Skeletal muscle satellite cell (primary cell): ENCODE measurements around the gene APBB2.

Source experiments
- H3K27me3 ChIP-seq: 2 replicates; pipeline ENCODE4 v1.7.0; 2013; ENCODE audit warnings: low read length; ENCODE audit not compliant: control insufficient read depth, insufficient read depth
- H3K36me3 ChIP-seq: 2 replicates; pipeline ENCODE4 v1.7.0; 2013; ENCODE audit warnings: mild to moderate bottlenecking, control low read depth, low read length; ENCODE audit not compliant: insufficient read depth
- H3K4me1 ChIP-seq: 2 replicates; pipeline ENCODE4 v1.7.0; 2013; ENCODE audit warnings: low read length; ENCODE audit not compliant: control insufficient read depth, insufficient read depth
- H3K4me2 ChIP-seq: 2 replicates; pipeline ENCODE4 v1.7.0; 2013; ENCODE audit warnings: mild to moderate bottlenecking, low read length
- H3K4me3 ChIP-seq: 2 replicates; pipeline ENCODE4 v1.7.0; 2013; ENCODE audit warnings: low read length
- H3K9ac ChIP-seq: 2 replicates; pipeline ENCODE4 v1.7.0; 2013; ENCODE audit warnings: mild to moderate bottlenecking, low read depth, low read length, moderate library complexity
- H3K9me3 ChIP-seq: replicated peaks from 2 replicates; pipeline ENCODE4 v1.7.0; 2013; ENCODE audit warnings: mild to moderate bottlenecking, control low read depth, low read length

APBB2 gene

DNA sequence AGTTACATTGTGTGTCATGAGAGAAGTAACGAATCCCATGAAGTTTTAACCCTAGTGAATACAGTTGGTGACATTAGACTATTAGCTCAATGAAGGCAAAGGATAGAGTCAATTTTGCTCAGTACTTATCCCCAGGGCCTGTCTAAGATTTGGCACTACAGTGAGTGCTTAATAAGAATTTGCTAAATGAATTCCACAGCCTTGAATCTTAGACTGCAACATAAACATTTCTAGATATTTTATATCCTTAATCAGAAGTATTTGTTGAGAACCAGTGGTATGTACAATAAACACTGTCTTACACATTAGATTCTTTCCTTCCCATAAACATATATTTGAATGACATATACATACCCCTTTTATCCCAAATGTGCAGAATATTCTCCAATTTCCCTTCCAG, 241.6 kb downstream of the APBB2 start:
- Histone ChIP-seq H3K36me3 (peaks cover 14% of the 10 kb centered on the region), H3K4me2 (no peak overlapping the region), H3K9ac (no peak overlapping the region), H3K27me3 (no peaks in the 10 kb centered on the region), H3K9me3 (no peaks in the 10 kb centered on the region), H3K4me1 (peaks cover 4% of the 10 kb centered on the region), H3K4me3 (no peak overlapping the region)

DNA sequence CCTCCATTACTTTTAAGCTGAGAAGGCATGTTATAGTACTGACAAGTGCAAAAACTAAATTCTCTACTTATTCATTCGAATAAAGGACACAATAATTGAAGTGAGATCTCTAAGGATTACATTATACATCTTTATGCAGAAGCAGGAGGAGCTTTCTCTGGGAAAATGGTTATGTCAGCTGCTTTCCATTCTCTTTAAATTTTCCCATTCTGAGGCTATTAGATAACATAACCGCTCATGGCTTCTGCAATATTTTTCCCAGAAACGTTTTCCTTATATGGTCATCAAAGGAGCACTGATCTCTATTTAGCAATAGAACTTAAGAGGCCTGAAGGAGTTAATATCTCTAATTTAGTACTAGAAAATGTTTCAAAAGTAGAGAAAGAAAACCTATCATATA, 243.0 kb downstream of the APBB2 start:
- Histone ChIP-seq H3K36me3 (peaks cover 21% of the 10 kb centered on the region), H3K4me2 (no peak overlapping the region), H3K27me3 (no peaks in the 10 kb centered on the region), H3K4me3 (no peak overlapping the region), H3K4me1 (peaks cover under 1% of the 10 kb centered on the region), H3K9me3 (no peaks in the 10 kb centered on the region), H3K9ac (no peak overlapping the region)

DNA sequence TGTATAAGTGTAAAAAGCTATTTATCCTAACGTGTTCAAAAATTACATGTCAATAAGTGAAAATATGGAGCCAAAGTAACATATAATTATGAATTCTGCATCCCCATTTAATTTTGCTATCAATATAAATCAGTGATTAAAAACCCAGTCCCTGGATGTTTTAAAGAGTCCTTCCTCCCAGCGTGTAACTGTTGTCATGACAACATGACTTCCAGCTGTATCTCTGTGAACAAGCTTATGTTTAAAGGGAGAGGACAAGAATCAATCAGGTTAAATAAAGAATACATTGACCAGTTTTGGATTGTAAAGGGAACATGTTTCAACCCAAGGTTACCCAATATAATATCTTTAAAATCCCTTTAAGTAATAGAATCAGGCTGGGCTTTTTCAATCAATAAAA, 244.8 kb downstream of the APBB2 start:
- Histone ChIP-seq H3K36me3 (peaks cover 24% of the 10 kb centered on the region), H3K27me3 (no peaks in the 10 kb centered on the region), H3K9me3 (no peaks in the 10 kb centered on the region), H3K9ac (no peak overlapping the region), H3K4me2 (no peak overlapping the region), H3K4me3 (no peak overlapping the region), H3K4me1 (peaks cover under 1% of the 10 kb centered on the region)

DNA sequence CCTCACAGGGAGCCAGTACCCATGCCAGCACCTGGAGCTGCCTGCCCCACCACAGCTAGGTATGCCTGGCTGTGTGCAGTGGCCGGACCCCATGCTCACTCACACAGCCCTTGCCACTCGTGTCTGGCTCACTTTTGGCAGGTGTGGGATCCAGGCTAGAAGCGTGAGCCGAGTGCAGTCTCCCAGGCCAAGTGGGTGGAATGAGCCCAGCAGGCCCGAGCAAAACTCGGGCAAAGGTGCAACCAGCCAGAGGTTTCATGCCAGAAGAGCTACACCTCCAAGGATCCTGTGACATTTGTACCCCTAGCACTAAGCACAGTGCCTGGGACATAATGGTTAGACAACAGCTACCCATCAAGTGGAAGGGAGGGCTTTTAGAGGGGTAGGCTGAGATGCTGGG, 246.8 kb downstream of the APBB2 start:
- H3K36me3 ChIP-seq = peaks cover 17% of the 10 kb centered on the region
- H3K4me3 ChIP-seq = no peak overlapping the region
- no peak overlapping the region for H3K9ac ChIP-seq

DNA sequence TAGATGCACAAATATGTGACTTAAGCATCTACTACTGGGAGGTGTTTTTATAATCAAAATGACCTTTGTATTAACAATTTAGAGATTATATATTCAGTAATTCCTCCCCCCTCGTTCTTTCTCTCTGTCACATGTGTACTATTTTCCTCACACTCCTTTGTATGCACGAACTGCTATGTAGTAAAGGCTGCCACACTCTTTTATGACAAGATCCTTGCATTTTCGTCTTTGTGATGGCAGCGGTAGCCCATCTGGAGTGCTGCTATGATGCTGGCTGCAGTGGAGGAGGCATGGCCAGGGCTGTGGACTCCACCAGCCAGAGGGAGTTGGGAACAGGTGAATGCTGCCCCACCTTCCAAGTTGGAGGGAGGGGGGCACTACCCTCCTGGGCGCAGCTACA, 248.3 kb downstream of the APBB2 start:
- Histone ChIP-seq H3K9me3 (no peaks in the 10 kb centered on the region), H3K9ac (no peak overlapping the region), H3K4me2 (no peak overlapping the region), H3K36me3 (peaks cover 17% of the 10 kb centered on the region), H3K4me1 (peaks cover 21% of the 10 kb centered on the region), H3K4me3 (no peak overlapping the region), H3K27me3 (no peaks in the 10 kb centered on the region)

More for the DNA sequence above, 246.8 kb downstream of the APBB2 start:
- no peak overlapping the region for H3K4me2 ChIP-seq
- H3K4me1 ChIP-seq = peaks cover 15% of the 10 kb centered on the region
- no peaks in the 10 kb centered on the region for H3K27me3 ChIP-seq
- no peaks in the 10 kb centered on the region for H3K9me3 ChIP-seq

DNA sequence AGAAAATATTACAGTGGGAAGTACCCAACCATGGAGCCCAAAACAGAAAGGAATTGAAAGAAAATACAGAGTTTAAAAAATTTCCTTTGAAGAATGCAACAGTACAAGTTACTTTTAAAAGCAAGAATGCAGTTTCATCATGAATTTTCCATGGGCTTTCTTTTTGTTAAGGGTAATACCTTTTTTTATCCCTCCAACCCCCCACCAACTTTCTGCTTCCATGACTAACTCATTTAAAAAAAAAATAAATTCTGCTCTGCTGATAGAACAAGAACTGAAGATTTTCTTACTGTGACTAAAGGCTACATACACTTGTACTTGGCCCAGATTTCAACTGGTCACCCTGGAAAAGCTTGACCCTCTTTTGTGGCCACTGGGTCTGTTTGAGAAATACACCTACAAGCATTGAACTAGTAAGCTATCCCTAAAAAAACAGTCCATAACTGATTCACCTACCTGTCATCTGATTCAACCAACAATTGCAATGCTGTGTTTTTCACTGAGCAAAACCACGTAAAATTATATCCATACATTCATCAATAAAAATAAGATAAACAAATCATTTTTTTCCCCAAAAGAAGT, 250.4 kb downstream of the APBB2 start:
- Histone ChIP-seq H3K4me3 (no peak overlapping the region), H3K9me3 (no peaks in the 10 kb centered on the region), H3K36me3 (peaks cover 13% of the 10 kb centered on the region), H3K4me1 (peaks cover 26% of the 10 kb centered on the region), H3K4me2 (peak overlapping the region; percentile 43), H3K9ac (no peak overlapping the region), H3K27me3 (no peaks in the 10 kb centered on the region)

DNA sequence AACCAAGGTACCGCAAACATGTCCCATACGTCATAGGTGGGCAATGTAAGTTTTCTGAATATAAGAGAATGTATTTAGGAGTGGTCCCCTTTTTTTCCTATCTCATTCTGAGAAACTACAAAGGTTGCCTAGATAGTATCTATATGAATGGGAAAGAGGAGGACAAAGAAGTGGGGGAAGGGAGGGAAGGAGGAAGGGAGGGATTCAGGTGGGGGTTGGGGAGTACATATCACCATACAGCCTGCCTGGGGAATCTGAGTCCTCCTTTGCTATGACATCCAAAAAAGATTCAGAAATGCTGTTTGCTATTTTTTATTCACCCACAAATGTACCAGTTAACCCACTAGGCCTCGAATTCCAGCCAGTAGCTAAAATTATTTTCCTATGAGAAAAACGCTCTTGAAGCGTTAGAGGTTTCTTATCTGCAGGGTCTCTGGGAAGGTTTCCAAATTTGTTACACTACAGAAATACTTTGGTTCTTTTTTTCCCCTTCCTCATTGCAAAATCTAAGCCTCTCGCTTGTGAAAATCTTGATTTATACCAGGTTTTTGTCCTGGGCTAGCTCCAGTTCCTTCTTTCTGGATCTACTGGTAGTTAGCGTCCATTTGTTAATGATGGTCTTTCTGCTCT, 251.7 kb downstream of the APBB2 start:
- no peaks in the 10 kb centered on the region for H3K27me3 ChIP-seq
- H3K4me1 ChIP-seq = peaks cover 26% of the 10 kb centered on the region
- no peaks in the 10 kb centered on the region for H3K9me3 ChIP-seq
- no peak overlapping the region for H3K4me3 ChIP-seq
- no peak overlapping the region for H3K9ac ChIP-seq
- H3K4me2 ChIP-seq = no peak overlapping the region
- H3K36me3 ChIP-seq = peaks cover 13% of the 10 kb centered on the region

DNA sequence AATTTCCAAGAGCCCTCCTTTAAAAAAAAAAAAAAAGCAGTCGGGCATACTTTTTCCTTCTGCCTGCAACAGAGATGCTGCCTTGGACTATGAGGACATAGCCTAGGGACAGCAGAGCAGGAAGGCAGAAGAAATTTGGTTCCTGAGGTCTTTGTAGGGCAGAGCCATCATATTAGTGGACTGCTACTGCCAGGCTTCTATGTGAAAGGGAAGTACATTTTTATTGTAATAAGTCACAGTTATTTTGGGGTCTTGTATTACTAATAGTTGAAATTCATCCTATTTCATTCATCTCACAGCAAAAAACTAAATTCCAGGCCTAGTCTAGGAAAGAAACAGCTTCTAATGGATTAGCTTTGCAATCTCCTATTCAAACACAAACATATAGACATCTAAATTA, 253.4 kb downstream of the APBB2 start:
- Histone ChIP-seq H3K36me3 (no peaks in the 10 kb centered on the region), H3K9ac (no peak overlapping the region), H3K4me1 (peaks cover 30% of the 10 kb centered on the region), H3K4me2 (no peak overlapping the region), H3K27me3 (no peaks in the 10 kb centered on the region), H3K4me3 (no peak overlapping the region), H3K9me3 (no peaks in the 10 kb centered on the region)

DNA sequence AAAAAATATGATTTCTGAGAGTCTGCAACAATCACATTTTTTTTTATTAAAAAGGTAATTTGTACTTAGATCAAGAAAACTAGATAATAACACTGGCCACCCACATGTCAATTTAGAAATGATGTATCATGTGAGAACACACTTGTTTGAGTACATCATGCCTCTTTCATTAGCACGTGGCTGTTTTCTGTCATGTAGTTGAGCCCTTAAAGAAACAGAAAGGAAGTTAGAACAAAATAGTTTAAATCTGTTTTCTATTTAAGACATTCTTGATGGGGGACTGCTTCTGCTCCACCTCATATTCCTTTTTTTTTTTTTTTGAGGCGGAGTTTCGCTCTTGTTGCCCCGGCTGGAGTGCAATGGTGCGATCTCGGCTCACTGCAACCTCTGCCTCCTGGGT, 257.1 kb downstream of the APBB2 start:
- Histone ChIP-seq H3K4me2 (no peak overlapping the region), H3K9ac (no peak overlapping the region), H3K36me3 (peaks cover 4% of the 10 kb centered on the region), H3K4me1 (peaks cover 27% of the 10 kb centered on the region), H3K9me3 (no peaks in the 10 kb centered on the region), H3K27me3 (no peaks in the 10 kb centered on the region), H3K4me3 (no peak overlapping the region)

DNA sequence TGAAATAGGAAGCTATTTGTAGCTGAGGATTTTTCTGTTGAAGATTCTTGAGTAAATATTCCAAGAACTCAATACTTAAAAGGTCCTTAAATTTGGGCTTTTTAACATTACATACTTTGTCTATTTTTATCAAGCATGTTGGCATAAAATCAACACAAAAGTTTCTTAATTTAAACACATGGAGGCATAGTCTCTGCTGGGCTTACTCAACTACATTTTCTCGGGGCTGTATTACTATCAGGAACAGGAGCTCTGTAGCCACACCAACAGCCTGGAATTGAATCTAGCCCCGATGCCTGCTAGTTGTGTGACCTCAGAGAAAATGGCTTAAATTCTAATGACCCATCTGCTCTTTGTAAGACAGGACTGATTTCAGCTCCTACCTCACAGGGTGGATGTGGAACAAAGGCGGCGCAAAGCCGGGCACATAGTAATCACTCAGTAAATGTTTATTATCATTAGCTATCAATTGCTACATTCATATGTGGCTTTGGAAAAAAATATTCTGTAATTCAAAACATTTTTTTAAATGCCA, 257.6 kb downstream of the APBB2 start:
- no peak overlapping the region for H3K9ac ChIP-seq
- no peak overlapping the region for H3K4me3 ChIP-seq
- H3K4me1 ChIP-seq = peaks cover 24% of the 10 kb centered on the region
- H3K36me3 ChIP-seq = peaks cover 4% of the 10 kb centered on the region
- H3K9me3 ChIP-seq = no peaks in the 10 kb centered on the region
- no peaks in the 10 kb centered on the region for H3K27me3 ChIP-seq
- H3K4me2 ChIP-seq = no peak overlapping the region

DNA sequence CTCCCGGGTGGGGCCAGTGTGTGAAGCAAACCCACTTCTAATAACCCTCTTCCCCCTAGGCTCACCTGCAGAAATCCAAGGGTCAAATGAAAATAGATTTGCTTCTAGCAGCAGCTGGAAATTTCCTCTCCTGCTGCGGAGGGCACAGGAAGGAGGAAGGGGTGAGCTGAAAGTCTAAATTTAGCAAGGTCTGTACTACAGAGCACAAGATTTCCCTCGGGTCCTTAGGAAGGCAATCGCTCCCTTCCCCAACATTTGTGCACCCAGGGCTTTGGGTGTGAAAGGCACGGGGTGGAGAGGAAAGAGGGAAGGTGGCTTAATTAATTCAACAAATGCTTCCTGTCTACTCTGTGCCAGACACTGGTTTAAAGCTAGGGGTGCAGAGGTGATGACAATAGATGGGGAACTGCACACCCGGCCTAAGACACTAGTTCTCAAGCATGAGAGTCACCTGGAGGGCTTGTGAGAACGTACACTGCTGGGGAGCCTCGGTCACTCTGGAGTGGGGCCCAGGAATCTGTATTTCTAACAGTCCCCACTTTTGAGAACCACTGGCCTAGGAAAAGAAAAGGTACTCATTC, 260.2 kb downstream of the APBB2 start:
- H3K27me3 ChIP-seq = no peaks in the 10 kb centered on the region
- peaks cover 12% of the 10 kb centered on the region for H3K36me3 ChIP-seq
- no peak overlapping the region for H3K4me2 ChIP-seq
- no peaks in the 10 kb centered on the region for H3K9me3 ChIP-seq
- H3K9ac ChIP-seq = peak overlapping the region; percentile 34
- peaks cover 16% of the 10 kb centered on the region for H3K4me1 ChIP-seq
- no peak overlapping the region for H3K4me3 ChIP-seq
